Astrocyte (in vitro differentiated cells and primary cell): ENCODE data around the gene SEMA3G. TPM values are rescaled to one million over a fixed set of nuclear protein-coding genes. Genes with fewer than 3 reads are reported as not detected.

Experiments
- DNase-seq: peaks from one replicate; pipeline ENCODE4 v3.0.0-alpha.2; 2010; ENCODE audit warnings: low read depth
- FAIRE-seq: peaks from 2 replicates; lab custom pipeline; 2011; peaks lifted over from hg19 to GRCh38; lab: Jason Lieb, UNC
- H2AFZ ChIP-seq: 2 replicates; pipeline ENCODE4 v1.6.0; 2012; ENCODE audit warnings: low read depth, low read length, inconsistent platforms
- H3K27ac ChIP-seq: 2 replicates; pipeline ENCODE4 v1.5.1; 2011; ENCODE audit warnings: low read depth, low read length, inconsistent platforms
- H3K27me3 ChIP-seq: 2 replicates; pipeline ENCODE4 v1.6.0; 2011; ENCODE audit warnings: low read length, inconsistent platforms; ENCODE audit not compliant: insufficient read depth
- H3K36me3 ChIP-seq: 2 replicates; pipeline ENCODE4 v1.5.1; 2011; ENCODE audit warnings: low read length, inconsistent platforms; ENCODE audit not compliant: insufficient read depth
- H3K4me1 ChIP-seq: 2 replicates; pipeline ENCODE4 v1.5.1; 2011; ENCODE audit warnings: low read length, inconsistent platforms; ENCODE audit not compliant: insufficient read depth
- H3K4me2 ChIP-seq: 2 replicates; pipeline ENCODE4 v1.6.0; 2012; ENCODE audit warnings: low read length, inconsistent platforms
- H3K4me3 ChIP-seq: 2 replicates; pipeline ENCODE4 v1.5.1; 2011; ENCODE audit warnings: low read depth, mild to moderate bottlenecking, low read length, inconsistent platforms; ENCODE audit not compliant: insufficient read depth
- H3K79me2 ChIP-seq: 2 replicates; pipeline ENCODE4 v1.6.0; 2012; ENCODE audit warnings: mild to moderate bottlenecking, low read length, inconsistent platforms; ENCODE audit not compliant: insufficient read depth
- H3K9ac ChIP-seq: 2 replicates; pipeline ENCODE4 v1.6.0; 2012; ENCODE audit warnings: mild to moderate bottlenecking, low read length, inconsistent platforms
- H3K9me3 ChIP-seq: 2 replicates; pipeline ENCODE4 v1.5.1; 2012; ENCODE audit warnings: low read depth, mild to moderate bottlenecking, low read length, inconsistent platforms; ENCODE audit not compliant: insufficient read depth
- H4K20me1 ChIP-seq: 2 replicates; pipeline ENCODE4 v1.6.0; 2012; ENCODE audit warnings: low read length, inconsistent platforms; ENCODE audit not compliant: insufficient read depth
- H3K27ac Mint-ChIP-seq: one replicate; pipeline ENCODE4 v1.8.0; 2021; ENCODE audit warnings: mild to moderate bottlenecking, mixed read lengths; ENCODE audit not compliant: unreplicated experiment
- H3K27me3 Mint-ChIP-seq: one replicate; pipeline ENCODE4 v1.8.0; 2021; ENCODE audit warnings: low read depth, mixed read lengths; ENCODE audit not compliant: unreplicated experiment
- H3K36me3 Mint-ChIP-seq: one replicate; pipeline ENCODE4 v1.8.0; 2021; ENCODE audit warnings: low read depth, mixed read lengths; ENCODE audit not compliant: unreplicated experiment
- H3K4me1 Mint-ChIP-seq: one replicate; pipeline ENCODE4 v1.8.0; 2021; ENCODE audit warnings: low read depth, mixed read lengths; ENCODE audit not compliant: unreplicated experiment
- H3K4me3 Mint-ChIP-seq: one replicate; pipeline ENCODE4 v1.8.0; 2021; ENCODE audit warnings: mild to moderate bottlenecking, moderate library complexity, mixed read lengths; ENCODE audit not compliant: unreplicated experiment
- H3K9me3 Mint-ChIP-seq: one replicate; pipeline ENCODE4 v1.8.0; 2021; ENCODE audit warnings: mild to moderate bottlenecking, mixed read lengths; ENCODE audit not compliant: unreplicated experiment
- CTCF ChIP-seq: IDR thresholded peaks from 2 replicates; pipeline ENCODE4 v1.5.1; 2011; ENCODE audit warnings: low read depth, mild to moderate bottlenecking, inconsistent platforms, low read length, moderate library complexity; ENCODE audit not compliant: insufficient read depth
- EZH2 ChIP-seq: IDR thresholded peaks from 2 replicates; pipeline ENCODE4 v1.6.1; 2012; ENCODE audit warnings: mild to moderate bottlenecking, low read length, inconsistent platforms; ENCODE audit not compliant: insufficient read depth
- total RNA-seq: library from RNA; stranded (reverse); gene quantifications from 2 replicates; pipeline ENCODE4 v1.2.1, GENCODE V29; 2021

SEMA3G gene
- total RNA-seq, 1 donor from 2014 or later, result 0.09 TPM

- no peak overlapping the region for H3K27ac Mint-ChIP-seq
- no peak for TF ChIP-seq CTCF
- TF ChIP-seq EZH2, result no peak
Observed at GRCh38 chr3:52451237-52452083, 6.6 kb upstream of the SEMA3G start.

GRCh38 chr3:52450489-52451236 lies 5.8 kb upstream of the SEMA3G start:
- H3K4me3 ChIP-seq, result no peak overlapping the region
- FAIRE-seq, result no peak
- H3K36me3 ChIP-seq, result no peaks in the 10 kb centered on the region
- H3K9me3 ChIP-seq, result no peaks in the 10 kb centered on the region
- no peak overlapping the region for H3K27ac ChIP-seq
- no peaks in the 10 kb centered on the region for H3K27me3 ChIP-seq
- no peak overlapping the region for H2AFZ ChIP-seq
- no peaks in the 10 kb centered on the region for H4K20me1 ChIP-seq
- no peak for TF ChIP-seq EZH2
- TF ChIP-seq CTCF, result no peak
- Mint-ChIP-seq H3K36me3 (peaks cover 3% of the 10 kb centered on the region), H3K27me3 (peaks cover 9% of the 10 kb centered on the region), H3K27ac (no peak overlapping the region), H3K4me3 (no peak overlapping the region), H3K4me1 (peaks cover 11% of the 10 kb centered on the region), H3K9me3 (no peaks in the 10 kb centered on the region)
- H3K9ac ChIP-seq, result no peak overlapping the region
- peaks cover 13% of the 10 kb centered on the region for H3K4me1 ChIP-seq
- peaks cover 7% of the 10 kb centered on the region for H3K79me2 ChIP-seq
- DNase-seq, result no peak
- H3K4me2 ChIP-seq, result no peak overlapping the region

More at GRCh38 chr3:52451237-52452083, 6.6 kb upstream of the SEMA3G start:
- no peak overlapping the region for H2AFZ ChIP-seq
- H3K9ac ChIP-seq, result no peak overlapping the region
- Mint-ChIP-seq H3K4me1 (peaks cover 11% of the 10 kb centered on the region), H3K9me3 (no peaks in the 10 kb centered on the region), H3K36me3 (peaks cover 3% of the 10 kb centered on the region), H3K4me3 (no peak overlapping the region), H3K27me3 (peaks cover 9% of the 10 kb centered on the region)
- FAIRE-seq, result no peak
- H3K4me3 ChIP-seq, result no peak overlapping the region
- H3K27me3 ChIP-seq, result no peaks in the 10 kb centered on the region
- H3K79me2 ChIP-seq, result peaks cover 15% of the 10 kb centered on the region
- H3K4me2 ChIP-seq, result no peak overlapping the region
- H3K27ac ChIP-seq, result no peak overlapping the region
- peaks cover 16% of the 10 kb centered on the region for H3K4me1 ChIP-seq
- H3K36me3 ChIP-seq, result no peaks in the 10 kb centered on the region
- DNase-seq, result no peak
- peaks cover 4% of the 10 kb centered on the region for H4K20me1 ChIP-seq
- no peaks in the 10 kb centered on the region for H3K9me3 ChIP-seq
